ENCODE data around the gene CPNE9.
"Not testable (repeated sequence)": the region's sequence is repeated elsewhere in the genome, so short reads cannot be mapped to it uniquely, and the experiment has no call there.

Gene CPNE9

GRCh38 chr3:9746330-9746729 lies 42.7 kb downstream of the CPNE9 start:
- no peak for DNase-seq (ENCODE audit: low spot score)

DNA sequence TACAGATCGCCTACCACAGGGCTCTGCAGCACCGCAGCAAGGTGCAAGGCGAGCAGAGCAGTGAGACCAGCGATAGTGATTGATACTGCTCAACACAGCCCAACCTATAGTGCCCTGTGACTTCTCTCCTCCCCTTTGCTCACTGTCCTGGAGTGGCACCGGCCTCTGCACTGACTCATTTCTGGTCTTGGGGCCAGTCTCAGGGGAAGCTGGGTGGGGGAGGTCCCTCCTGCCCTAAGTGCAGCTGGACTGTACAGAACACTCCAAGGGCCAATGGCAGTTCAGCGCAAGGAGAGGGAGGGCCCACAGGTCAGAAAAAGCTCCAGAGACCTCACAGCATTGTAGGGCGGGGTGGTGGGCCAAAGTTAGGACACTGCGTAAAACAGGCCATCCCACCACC lies 43.6 kb downstream of the CPNE9 start:
- no peak for DNase-seq (ENCODE audit: low spot score)

- DNase-seq (ENCODE audit: low spot score), result no peak
These were observed 44.4 kb downstream of the CPNE9 start for GRCh38 chr3:9748031-9748430.

DNA sequence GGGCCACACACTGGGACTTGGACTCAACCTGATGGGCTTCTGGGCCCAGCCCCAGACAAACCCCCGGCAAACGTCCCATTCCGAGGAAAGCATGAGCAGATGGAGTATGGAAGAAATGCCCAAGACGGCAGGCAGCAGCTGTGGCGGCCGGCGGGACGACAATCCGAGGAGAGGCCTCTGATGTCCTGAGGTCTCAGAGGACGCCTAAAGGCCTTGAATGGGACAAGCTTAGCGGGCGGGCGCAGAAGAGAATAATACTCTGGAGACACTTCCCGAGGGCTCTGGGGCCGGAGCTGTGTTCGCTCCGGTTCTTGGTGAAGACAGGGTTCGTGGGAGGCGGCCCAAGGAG lies 45.6 kb downstream of the CPNE9 start:
- no peak for DNase-seq (ENCODE audit: low spot score)

- peak; percentile 88 for DNase-seq (ENCODE audit: low spot score)
These were observed 46.3 kb downstream of the CPNE9 start, which contains the start of gene OGG1 for GRCh38 chr3:9749645-9750555. Gene OGG1 (plus strand): TSS chr3:9749952. CDS start chr3:9750287, 335 bp downstream.

- DNase-seq (ENCODE audit: low spot score), result no peak
These were observed 47.2 kb downstream of the CPNE9 start for GRCh38 chr3:9750556-9751411.

- DNase-seq (ENCODE audit: low spot score), result no peak
These were observed 51.0 kb downstream of the CPNE9 start for GRCh38 chr3:9754678-9755077.

- DNase-seq (ENCODE audit: low spot score), result no peak
These were observed 53.8 kb downstream of the CPNE9 start for GRCh38 chr3:9757427-9757826.

- DNase-seq (ENCODE audit: low spot score), result no peak
These were observed 57.3 kb downstream of the CPNE9 start for GRCh38 chr3:9760779-9761505.

DNA sequence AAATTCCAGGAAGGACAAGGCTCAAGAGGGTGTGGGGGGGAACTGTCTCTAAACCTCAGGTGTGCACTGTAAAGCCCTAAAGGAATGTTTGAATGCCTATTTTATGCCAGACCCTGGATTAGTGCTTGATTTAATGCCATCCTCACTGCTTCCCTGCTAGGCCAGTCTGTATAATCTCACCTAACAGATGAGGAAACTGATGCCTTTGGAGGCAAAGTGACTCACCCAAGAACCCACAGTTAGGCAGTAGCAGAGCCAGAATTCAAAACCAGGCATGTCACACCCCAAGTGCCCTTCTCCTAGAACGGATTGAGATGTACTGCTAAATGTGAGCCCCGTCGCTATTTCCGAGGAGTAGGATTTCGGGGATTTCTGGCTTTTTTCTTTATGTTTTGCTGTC lies 58.3 kb downstream of the CPNE9 start:
- no peak for DNase-seq (ENCODE audit: low spot score)

- DNase-seq (ENCODE audit: low spot score), result no peak
These were observed 59.2 kb downstream of the CPNE9 start for GRCh38 chr3:9762871-9763270.

DNA sequence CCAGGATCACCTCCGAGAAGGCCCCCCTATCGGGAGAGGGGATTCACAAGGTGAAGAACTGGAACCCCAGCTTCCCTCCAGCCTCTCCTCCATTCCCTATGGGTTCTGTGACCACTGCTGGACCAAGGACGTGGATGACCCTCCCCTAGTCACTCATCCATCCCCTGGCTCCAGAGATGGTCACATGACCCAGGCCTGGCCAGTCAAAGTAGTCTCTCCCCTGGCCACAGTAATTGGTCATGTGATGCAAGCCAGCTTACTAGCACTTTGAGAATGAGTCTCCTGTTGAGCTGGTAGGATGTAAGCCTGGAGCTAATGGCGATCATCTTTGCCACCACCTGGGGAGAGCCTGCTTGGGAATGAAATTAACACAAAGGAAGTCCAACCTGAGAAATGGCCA lies 62.2 kb downstream of the CPNE9 start:
- DNase-seq (ENCODE audit: low spot score), result no peak

DNA sequence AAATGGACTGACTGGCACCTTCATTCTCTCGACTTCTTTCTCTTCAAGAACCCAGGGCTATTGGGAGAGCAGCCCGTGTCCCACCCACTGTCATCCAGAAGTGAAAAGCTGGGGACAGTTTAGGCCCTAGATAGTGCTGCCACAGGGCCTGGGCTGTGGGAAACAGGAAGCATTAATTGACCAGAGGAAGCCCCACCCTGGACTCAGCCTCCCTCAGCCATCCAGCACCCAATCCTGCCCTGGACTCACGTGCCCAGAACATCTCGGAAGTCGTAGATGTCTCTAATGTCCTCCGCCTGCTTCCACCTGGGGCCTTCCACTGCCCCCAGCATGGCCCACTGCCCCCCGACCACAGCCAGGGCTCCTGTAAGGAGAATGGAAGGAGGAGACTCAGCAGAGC lies 63.8 kb downstream of the CPNE9 start:
- DNase-seq (ENCODE audit: low spot score), result no peak

GRCh38 chr3:9768141-9768775 lies 64.6 kb downstream of the CPNE9 start:
- DNase-seq (ENCODE audit: low spot score), result no peak

DNA sequence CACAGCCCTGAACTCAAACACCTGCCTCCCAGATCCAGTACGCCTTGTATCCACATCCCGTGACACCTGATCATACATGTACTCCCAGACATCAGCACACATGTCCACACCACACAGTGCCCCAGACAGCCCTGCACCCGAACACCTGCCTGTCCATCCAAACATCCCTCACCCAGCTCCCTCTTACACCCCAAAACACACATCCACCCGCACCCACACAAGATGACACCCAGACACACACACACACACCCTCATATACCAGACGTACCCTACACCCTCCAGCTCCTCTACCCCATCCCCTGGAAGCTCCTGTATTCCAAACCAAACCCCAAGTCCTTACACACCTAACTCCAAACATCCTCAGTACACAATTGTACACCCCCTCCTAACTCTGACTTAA lies 65.4 kb downstream of the CPNE9 start:
- no peak for DNase-seq (ENCODE audit: low spot score)

- DNase-seq (ENCODE audit: low spot score), result peak; percentile 32
These were observed 66.0 kb downstream of the CPNE9 start, which contains the start of gene CAMK1 for GRCh38 chr3:9769426-9770275. Gene CAMK1 (minus strand): TSS chr3:9769947. CDS start chr3:9767749, 2,198 bp downstream.

DNA sequence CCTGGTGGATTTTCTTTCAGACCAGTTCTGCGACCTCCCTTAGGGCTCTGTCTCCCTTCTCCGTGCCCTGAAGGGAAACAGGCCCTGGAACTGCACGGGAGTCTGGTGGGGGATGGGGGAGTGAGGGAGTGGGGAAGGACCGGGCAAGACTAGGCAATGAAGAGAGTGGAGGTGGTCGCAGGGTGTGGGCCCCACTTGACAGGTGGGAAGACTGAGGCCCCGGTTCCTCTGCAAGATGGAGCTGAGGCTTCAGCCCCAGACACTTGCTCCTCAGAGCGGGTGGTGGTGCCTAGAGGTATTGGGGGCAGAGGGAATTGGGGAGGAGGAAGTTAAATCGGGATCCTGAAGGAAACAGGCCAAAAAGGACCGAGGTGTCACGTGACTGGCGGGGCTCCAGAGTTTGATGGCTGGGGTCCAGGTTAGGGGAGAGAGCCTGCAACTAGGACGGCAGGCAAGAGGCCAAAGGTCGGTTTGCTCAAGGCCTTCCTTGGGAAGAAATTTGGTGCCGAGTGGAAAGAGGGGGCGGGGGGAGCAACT lies 66.7 kb downstream of the CPNE9 start:
- DNase-seq (ENCODE audit: low spot score), result no peak

- not testable (repeated sequence) for DNase-seq (ENCODE audit: low spot score)
These were observed 67.4 kb downstream of the CPNE9 start for GRCh38 chr3:9771007-9771406.

DNA sequence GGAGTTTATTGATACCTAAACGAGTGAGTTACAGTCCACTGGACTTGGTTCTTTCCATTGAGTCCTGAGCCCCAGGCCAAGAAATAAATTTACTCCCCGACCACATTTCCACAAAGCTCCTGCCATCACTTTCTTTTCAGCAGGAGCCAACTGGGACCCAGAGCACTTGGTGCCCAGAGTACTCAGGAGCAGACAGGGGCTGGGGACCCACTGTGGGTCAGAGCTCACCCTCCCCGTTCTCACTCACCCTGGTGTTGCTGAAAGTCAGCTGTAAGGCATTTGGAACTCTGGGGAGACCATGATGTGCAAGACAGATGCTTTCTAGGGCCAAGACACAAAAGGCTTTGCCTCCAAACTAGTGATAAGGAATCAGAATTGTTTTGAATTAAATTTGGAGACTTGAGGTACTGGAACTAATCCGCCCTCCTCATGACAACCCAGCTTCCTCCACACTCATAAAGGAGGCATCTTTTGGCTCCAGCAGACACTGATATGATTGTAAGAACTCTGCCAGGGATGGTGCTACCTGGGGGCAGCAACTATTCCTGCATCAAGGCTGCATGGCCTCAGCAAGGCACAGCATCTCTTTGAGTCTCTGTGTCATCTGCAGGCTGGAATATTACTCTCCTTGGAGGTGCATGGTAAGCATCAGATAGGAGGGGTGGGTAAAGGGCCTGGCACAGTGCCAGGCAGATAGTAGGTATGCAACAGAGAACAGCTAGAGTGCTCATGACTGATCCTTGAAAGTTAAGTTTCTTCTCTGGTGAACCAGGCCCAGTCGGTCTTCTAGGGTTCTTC lies 73.5 kb downstream of the CPNE9 start:
- DNase-seq (ENCODE audit: low spot score), result no peak

GRCh38 chr3:9777694-9778021 lies 74.0 kb downstream of the CPNE9 start:
- no peak for DNase-seq (ENCODE audit: low spot score)

Measured in COLO829 (cell line).